Head of caudate nucleus (tissue), 42 donors: ENCODE data around the gene MFGE8.
"Not testable (repeated sequence)": the region's sequence is repeated elsewhere in the genome, so short reads cannot be mapped to it uniquely, and the experiment has no call there.

Experiments used
- DNase-seq, 42 donors: peaks; one replicate each; pipeline versions ENCODE4 v3.0.0 to v3.0.0-alpha.2; 2020 to 2021; ENCODE audit warnings: mixed read lengths in 7 of 42
- intact Hi-C: fragments of 100-400 bp; cut with DNase I; formaldehyde crosslinking; loops from one replicate; pipeline ENCODE4 v1.15.0; 2022

MFGE8 gene

DNA sequence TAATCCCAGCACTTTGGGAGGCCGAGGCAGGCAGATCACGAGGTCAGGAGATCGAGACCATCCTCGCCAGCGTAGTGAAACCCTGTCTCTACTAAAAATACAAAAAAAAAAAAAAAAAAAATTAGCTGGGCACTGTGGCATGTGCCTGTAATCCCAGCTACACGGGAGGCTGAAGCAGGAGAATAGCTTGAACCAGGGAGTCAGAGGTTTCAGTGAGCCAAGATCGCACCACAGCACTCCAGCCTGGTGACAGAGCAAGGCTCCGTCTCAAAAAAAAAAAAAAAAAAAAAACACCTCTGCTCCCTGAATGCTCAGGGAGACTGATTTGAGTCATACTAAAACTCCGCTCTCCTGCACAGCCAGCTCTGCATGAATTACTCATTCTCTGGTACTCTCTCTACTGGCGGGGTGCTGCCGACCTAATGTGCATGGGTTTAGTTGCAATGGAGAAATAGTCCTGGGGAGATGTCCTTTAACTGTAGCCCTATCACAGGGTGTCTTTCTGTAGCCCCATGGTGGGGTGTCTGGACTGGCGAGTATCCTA lies 7.8 kb upstream of the MFGE8 start:
- intact Hi-C loops: not testable (repeated sequence)
- peak in 19 of 42 donors; percentile 10 to 81 (median 48) for DNase-seq

DNA sequence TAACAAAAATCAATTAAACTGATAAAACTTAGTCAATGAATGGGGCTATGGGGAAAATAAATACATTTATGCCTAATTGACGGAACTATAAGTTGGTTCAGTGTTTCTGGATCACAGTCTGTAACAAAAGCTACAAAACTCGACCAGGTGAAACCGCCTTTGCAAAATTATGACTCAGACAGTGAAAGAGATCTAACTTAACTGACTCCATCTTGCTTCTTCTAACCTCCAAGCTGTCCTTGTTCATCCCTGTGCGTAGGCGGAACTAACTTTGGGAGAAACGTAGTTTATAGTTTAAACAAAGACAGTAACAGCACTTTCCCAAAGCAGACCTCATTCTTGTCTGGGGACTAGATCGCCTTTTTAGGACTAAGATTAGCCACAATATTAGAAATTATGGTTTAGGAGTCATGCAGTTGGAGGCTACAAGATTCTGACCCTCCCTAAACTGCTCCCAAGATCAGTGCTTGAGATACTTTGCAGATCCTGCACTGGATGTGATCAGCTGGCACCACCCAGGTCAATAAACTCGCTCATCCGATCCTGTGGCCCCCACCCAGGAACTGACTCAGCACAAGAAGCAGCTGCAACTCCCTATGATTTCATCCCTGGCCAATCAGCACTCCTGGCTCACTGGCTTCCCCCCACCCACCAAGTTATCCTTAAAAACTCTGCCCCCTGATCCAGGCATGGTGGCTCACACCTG lies 7.2 kb upstream of the MFGE8 start:
- intact Hi-C loops: no loop called here
- peak in 14 of 42 donors; percentile 41 to 81 (median 54) for DNase-seq

- peak in 1 of 42 donors; percentile 33 for DNase-seq
- intact Hi-C loops: no loop called here
These were observed 5.6 kb upstream of the MFGE8 start for GRCh38 chr15:88918738-88919137.

DNA sequence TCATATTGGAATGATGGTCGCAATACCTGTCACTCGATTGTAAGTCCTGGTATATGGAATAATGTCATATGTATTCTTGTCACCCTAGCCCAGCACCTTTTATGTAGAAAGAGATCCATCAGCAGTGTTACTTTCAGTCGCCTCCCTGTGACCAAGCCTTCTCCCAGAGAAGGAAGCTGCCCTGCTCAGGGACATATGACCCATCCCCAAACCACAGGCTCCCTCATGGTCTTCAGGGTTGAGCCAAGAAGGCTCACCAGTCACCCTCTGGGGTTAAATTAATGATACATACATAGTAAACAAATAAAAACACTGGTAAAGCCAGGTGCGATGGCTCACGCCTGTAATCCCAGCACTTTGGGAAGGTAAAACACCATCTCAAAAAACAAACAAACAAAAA lies 4.6 kb upstream of the MFGE8 start:
- DNase-seq: no peak
- intact Hi-C loops: no loop called here

- intact Hi-C loops: no loop called here
- DNase-seq: no peak
These were observed 2.2 kb upstream of the MFGE8 start for GRCh38 chr15:88915354-88915753.

DNA sequence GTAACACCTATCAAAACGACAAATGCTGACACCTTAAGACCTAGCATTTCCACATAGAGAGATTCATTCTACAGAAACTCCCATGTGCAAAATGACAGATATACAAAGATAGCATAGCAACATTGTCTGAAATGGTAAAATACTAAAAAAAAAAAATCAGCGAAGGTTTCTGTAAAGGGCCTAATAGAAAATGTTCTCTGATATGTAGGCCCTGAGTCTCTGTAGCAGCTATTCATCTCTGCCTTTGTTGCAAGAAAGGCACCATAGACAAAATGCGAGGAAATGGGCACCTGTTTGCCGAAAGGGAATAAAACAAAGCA lies 631 bp upstream of the MFGE8 start:
- no peak for DNase-seq
- intact Hi-C loops: no loop called here

GRCh38 chr15:88912500-88912921 lies 668 bp downstream of the MFGE8 start:
- peak in 3 of 42 donors; percentile 9 to 33 (median 10) for DNase-seq
- intact Hi-C loops: no loop called here

GRCh38 chr15:88911766-88912118 lies 1.4 kb downstream of the MFGE8 start:
- intact Hi-C loops: no loop called here
- DNase-seq: peak in 6 of 42 donors; percentile 16 to 63 (median 32)

DNA sequence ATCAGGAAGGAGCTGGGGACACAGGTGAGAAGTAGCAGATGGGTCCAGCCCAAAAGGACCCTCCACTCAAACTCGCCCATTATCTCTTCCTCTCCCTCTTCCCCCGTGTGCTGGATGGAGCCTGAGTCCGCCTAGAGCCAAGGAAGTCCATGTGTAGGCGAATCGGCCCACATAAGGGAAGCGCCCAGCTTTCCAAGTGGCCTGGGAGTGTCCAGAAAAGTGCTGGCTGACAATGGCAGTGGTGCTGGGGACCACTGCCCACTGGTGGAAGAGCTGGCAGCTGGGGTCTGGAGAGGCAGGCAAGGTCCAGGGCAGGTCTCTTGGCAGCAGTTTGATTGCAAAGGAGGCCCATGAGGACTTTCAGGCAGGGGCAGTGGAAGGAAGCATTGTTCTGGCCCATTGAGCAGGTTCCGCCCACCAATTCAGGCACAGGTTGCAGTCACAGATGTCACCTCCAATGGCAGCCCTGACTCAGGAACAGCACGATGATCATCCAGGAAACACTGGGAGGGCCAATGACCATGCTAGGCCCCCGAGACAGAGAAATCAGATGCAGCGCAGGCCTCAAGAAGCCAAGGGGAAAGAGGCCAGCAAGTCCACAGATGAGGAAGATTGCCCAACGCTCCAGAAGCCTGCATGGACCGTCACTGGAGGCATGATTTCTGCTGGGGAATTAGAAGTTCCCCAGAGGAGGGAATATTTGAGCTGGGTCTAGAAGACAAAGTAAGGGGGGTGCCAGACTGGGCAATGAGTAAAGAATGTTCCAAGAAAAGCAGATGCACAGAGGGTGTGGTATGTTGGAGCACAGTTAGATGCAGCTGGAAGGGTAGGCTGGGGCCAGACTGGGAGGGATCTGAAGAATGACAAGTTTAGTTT lies 3.0 kb downstream of the MFGE8 start:
- no peak for DNase-seq

DNA sequence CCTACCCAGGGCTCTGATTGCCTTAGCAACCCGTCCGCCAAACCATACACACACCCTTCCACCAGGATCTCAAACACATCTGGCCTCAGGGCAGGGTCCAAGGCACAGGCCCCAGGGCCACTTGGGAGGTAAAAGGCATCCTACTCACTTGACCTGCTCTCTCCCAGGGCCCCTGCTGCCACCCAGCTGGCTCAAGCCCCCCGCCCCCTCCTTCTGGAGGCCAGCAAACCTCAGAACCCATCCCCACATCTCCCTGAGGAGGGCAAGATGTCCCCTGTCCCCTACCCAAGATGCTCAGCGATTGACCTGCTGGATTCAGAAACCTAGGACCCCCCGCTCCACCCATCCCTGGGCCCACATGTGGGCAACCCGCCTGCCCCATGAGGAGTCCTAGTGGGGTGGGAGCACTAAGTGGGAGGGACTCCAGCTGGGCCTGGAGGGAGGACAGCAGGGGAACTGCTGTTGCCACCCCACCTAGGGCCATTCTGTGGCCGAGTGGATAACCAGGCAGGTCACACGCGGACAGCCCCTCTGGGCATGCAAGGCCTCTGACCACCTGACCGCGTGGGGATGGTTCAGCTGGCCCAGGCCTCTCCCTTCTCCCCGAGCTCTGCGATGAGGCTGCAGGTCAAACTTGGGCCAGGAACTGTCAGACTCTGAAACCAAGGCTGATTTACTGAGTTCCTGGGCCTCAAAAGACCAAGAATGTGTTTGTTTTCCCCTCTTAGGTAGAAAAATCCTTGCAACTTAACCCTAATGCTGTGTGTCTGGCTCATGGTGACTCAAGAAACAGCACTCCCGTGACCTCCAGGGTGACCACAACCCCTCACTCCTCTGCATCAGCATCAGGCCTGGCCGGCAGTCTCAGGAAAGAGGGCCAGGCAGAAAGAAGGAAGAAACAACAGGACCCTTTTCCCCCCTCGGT lies 4.2 kb downstream of the MFGE8 start:
- DNase-seq: no peak

More for the DNA sequence above, 3.0 kb downstream of the MFGE8 start:
- intact Hi-C loops: loop anchor here (5.0 kb wide), 2 partner anchors 42 to 107 kb away; no protein-coding TSS in a partner anchor

DNA sequence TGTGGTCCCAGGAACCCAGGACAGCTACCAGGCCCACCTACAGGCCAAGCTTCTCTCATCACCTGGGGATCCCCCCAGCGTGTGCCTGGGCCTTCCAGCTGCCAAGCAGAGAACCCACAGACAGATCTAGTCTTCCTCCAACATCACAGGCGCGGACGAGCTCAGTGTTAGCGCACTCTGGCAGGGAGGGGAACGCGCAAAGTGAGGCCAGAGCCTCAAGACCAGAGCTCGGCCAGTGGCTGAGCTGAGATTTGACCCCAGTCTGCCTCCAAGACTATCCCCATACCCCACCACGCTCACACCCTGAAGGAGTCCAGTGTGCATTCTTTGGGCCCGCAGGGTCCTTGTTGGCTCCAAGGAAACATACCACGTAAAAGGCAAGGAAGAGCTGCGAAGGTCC lies 5.1 kb downstream of the MFGE8 start:
- intact Hi-C loops: loop anchor here (5.0 kb wide), 2 partner anchors 44 to 109 kb away; no protein-coding TSS in a partner anchor
- no peak for DNase-seq

More for the DNA sequence above, 4.2 kb downstream of the MFGE8 start:
- intact Hi-C loops: loop anchor here (5.0 kb wide), 2 partner anchors 43 to 108 kb away; no protein-coding TSS in a partner anchor

DNA sequence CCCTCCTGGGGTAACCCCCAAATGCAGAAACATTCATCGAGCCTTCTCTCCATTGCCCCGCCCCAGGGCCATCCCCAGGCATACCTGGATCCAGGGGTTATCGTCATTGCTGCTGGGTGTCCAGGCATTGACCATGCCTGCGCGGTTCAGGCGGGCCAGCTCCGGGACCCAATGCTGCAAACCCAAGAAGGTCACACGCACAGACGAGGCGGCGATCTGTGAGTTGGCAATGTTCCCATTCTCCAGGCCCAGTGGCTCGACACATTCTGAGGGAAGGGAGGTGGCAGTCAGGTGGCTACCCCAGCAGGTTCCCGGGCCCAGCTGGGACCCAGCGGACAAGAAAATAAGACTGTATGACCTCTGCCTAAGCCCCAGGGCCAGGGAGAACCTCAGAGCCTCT lies 6.1 kb downstream of the MFGE8 start:
- intact Hi-C loops: loop anchor here (5.0 kb wide), 2 partner anchors 45 to 110 kb away; no protein-coding TSS in a partner anchor
- DNase-seq: no peak

DNA sequence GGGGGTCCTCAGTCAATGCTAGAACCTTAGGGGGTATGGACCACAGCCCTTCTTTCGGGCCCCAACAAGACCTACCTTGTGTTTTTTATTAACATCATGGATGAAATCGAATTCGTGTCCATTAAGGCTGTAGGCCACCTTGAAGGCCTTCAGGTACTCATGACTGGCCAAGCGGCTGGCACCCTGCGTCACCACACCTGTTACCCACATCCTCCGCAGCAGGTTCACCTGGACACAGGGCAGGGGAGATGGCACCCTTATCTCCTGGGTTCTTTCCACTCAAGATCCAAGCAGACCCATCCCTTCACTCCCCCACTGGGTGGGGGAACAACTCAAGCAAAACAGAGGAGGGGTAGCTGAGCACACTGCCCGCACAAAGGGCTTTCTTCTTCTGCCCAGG lies 6.6 kb downstream of the MFGE8 start:
- DNase-seq: no peak
- intact Hi-C loops: loop anchor here (5.0 kb wide), 2 partner anchors 46 to 111 kb away; no protein-coding TSS in a partner anchor

DNA sequence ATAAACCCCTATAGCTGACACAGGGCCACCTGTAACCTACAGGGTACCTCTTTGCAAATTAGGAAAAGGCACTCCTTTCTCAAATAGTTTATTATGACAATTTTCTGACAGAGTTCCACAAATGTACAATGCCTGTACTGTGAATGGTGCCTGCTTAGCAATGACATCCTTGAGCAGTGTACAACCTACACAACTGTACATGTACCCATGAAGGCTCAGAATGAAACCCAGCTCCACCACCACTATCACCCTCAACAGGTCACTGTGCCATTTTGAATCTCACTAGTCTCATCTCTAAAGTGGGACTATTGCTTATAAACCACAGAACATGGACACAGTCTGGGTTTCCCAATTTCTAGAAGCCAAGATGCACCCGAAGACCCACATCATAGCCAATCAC lies 7.0 kb downstream of the MFGE8 start:
- intact Hi-C loops: loop anchor here (5.0 kb wide), 2 partner anchors 46 to 111 kb away; no protein-coding TSS in a partner anchor
- DNase-seq: no peak

GRCh38 chr15:88905576-88905975 lies 7.6 kb downstream of the MFGE8 start:
- intact Hi-C loops: loop anchor here (5.0 kb wide), 2 partner anchors 47 to 112 kb away; no protein-coding TSS in a partner anchor

GRCh38 chr15:88904624-88905327 lies 8.4 kb downstream of the MFGE8 start:
- DNase-seq: peak; percentile 40 to 96 (median 89)
- intact Hi-C loops: loop anchor here (5.0 kb wide), 2 partner anchors 48 to 113 kb away; no protein-coding TSS in a partner anchor

More at GRCh38 chr15:88905576-88905975, 7.6 kb downstream of the MFGE8 start:
- no peak for DNase-seq

- intact Hi-C loops: no loop called here
- no peak for DNase-seq
These were observed 8.9 kb downstream of the MFGE8 start for GRCh38 chr15:88904257-88904623.

DNA sequence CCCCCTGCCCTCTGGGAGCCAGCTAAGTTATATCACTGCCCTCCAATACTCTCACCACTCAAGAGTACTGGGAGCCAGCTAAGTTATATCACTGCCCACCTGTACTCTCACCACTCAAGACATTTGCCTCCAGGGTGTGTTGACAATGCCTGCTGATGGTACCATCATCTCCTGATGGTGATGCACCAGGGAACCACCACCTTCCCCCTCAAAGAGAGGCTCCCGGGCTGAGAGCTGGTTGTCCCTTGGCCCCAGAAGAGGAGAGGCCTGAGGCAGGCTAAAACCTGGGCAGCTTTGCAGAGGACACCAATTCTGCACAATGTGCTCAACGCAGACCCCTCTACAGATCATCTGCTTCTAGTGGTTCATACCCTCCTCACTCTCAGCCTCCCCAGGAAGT lies 10.3 kb downstream of the MFGE8 start:
- no peak for DNase-seq
- intact Hi-C loops: no loop called here
